ENCODE measurements around the gene CELSR1. TPM values are rescaled to one million over a fixed set of nuclear protein-coding genes. Genes with fewer than 3 reads are reported as not detected.
A peak's percentile ranks its signal among the peaks of the same experiment; 100 is the strongest.

Gene CELSR1
- total and polyA plus RNA-seq, 2 of the 13 experiments (the other 11 are each of a cell fraction or from before 2014, with no cell fraction given): 0.78 to 1.8 TPM

- TF ChIP-seq TIGD3 (CRISPR knock-in tag; IDR thresholded peaks at IDR 0.05; ENCODE audit: borderline replicate concordance): no peak
- TF ChIP-seq HNRNPUL1 (IDR thresholded peaks at IDR 0.05; ENCODE audit: low read depth, low read length): no peak
- TF ChIP-seq SIN3B (IDR thresholded peaks at IDR 0.05; ENCODE audit: low read length): no peak
- no peak for TF ChIP-seq ZNF775 (CRISPR knock-in tag; IDR thresholded peaks at IDR 0.05; ENCODE audit: borderline replicate concordance)
- peak; percentile 52 to 55 for TF ChIP-seq POLR2A (IDR thresholded peaks at IDR 0.05; ENCODE audit: insufficient read depth in 1 of 2, low read depth in 2 of 2, low read length in 2 of 2)
- TF ChIP-seq TAF15 (IDR thresholded peaks at IDR 0.05; ENCODE audit: low read depth, low read length, poor library complexity, severe bottlenecking): peak; percentile 61
- TF ChIP-seq NCOR1 (IDR thresholded peaks at IDR 0.05; ENCODE audit: borderline replicate concordance, low read length): peak; percentile 69; the same call in 1 of the 2 replicates
- no peak for TF ChIP-seq NFIB (CRISPR knock-in tag; IDR thresholded peaks at IDR 0.05; ENCODE audit: borderline replicate concordance)
- TF ChIP-seq REL (CRISPR knock-in tag; conservative IDR thresholded peaks at IDR 0.05): no peak
- TF ChIP-seq MAF1 (CRISPR knock-in tag; IDR thresholded peaks at IDR 0.05; ENCODE audit: borderline replicate concordance): no peak
- TF ChIP-seq NFE2 (CRISPR knock-in tag; IDR thresholded peaks at IDR 0.05): no peak
- TF ChIP-seq PTBP1 (IDR thresholded peaks at IDR 0.05; ENCODE audit: low read depth, low read length, poor library complexity, severe bottlenecking): peak; percentile 69
- no peak for TF ChIP-seq ZNF451 (CRISPR knock-in tag; IDR thresholded peaks at IDR 0.05)
- no peak for TF ChIP-seq ZNF138 (CRISPR knock-in tag; IDR thresholded peaks at IDR 0.05; ENCODE audit: low read depth)
- TF ChIP-seq ZBTB40 (IDR thresholded peaks at IDR 0.05): no peak
- TF ChIP-seq ZBTB40 (CRISPR knock-in tag; IDR thresholded peaks at IDR 0.05): no peak; the same call in 1 of the 2 replicates
- no peak for TF ChIP-seq ZFP36 (IDR thresholded peaks at IDR 0.05; ENCODE audit: borderline replicate concordance, low read depth, low read length, partially characterized antibody)
- no peak for TF ChIP-seq ZNF251 (CRISPR knock-in tag; IDR thresholded peaks at IDR 0.05)
- TF ChIP-seq ZBTB7A (CRISPR knock-in tag; IDR thresholded peaks at IDR 0.05): no peak; the same call in 1 of the 2 replicates
- TF ChIP-seq ZNF260 (CRISPR knock-in tag; IDR thresholded peaks at IDR 0.05; ENCODE audit: borderline replicate concordance, low read depth): no peak
These were observed 159.6 kb downstream of the CELSR1 start (continued) for GRCh38 chr22:46377525-46378425.
